Common myeloid progenitor, CD34-positive (primary cell): ENCODE data around the gene SKAP2.

Experiments used
- CTCF ChIA-PET: fragments of 350-600 bp; sonication (Branson Sonifier 250); formaldehyde crosslinking; loops from one replicate; lab custom pipeline; 2021; ENCODE audit warnings: antibody characterized with exemption; lab: Charles Lee
- POLR2A ChIA-PET: fragments of 350-600 bp; sonication (Branson Sonifier 250); formaldehyde crosslinking; loops from one replicate; lab custom pipeline; 2021; ENCODE audit warnings: antibody characterized with exemption; lab: Charles Lee
- DNase-seq, 3 donors: peaks; one replicate each; pipeline versions ENCODE4 v3.0.0 to v3.0.0-alpha.2; 2013
- H3K27ac ChIP-seq, 2 experiments: 1 replicate in 1 of 2; 2 replicates in 1 of 2; pipeline ENCODE4 v1.7.0; 2013; ENCODE audit warnings: inconsistent platforms in 2 of 2, low read length in 2 of 2, mild to moderate bottlenecking in 2 of 2, low read depth in 1 of 2, moderate library complexity in 1 of 2; ENCODE audit not compliant: severe bottlenecking in 2 of 2, insufficient read depth in 1 of 2, poor library complexity in 1 of 2
- H3K27me3 ChIP-seq, 5 experiments: replicated peaks in 2 of 5; 1 replicate in 3 of 5; 2 replicates in 2 of 5; pipeline versions ENCODE4 v1.6.1 to v1.7.0; 2013; ENCODE audit warnings: low read length in 4 of 5, mild to moderate bottlenecking in 2 of 5, moderate library complexity in 2 of 5, inconsistent platforms in 1 of 5; ENCODE audit not compliant: insufficient read depth in 5 of 5, control insufficient read depth in 4 of 5
- H3K36me3 ChIP-seq, 4 experiments: 1 replicate in 2 of 4; 2 replicates in 2 of 4; pipeline versions ENCODE4 v1.6.1 to v1.7.0; 2013; ENCODE audit warnings: low read length in 3 of 4, control low read depth in 1 of 4, mild to moderate bottlenecking in 1 of 4; ENCODE audit not compliant: control insufficient read depth in 4 of 4, insufficient read depth in 4 of 4
- H3K4me1 ChIP-seq, 4 experiments: 1 replicate in 3 of 4; 2 replicates in 1 of 4; pipeline versions ENCODE4 v1.6.1 to v1.7.1; 2013; ENCODE audit warnings: low read length in 3 of 4, mild to moderate bottlenecking in 3 of 4, control low read depth in 1 of 4, inconsistent platforms in 1 of 4, moderate library complexity in 1 of 4; ENCODE audit not compliant: control insufficient read depth in 4 of 4, insufficient read depth in 4 of 4; ENCODE audit errors: control extremely low read depth in 1 of 4
- H3K4me3 ChIP-seq, 7 experiments: 1 replicate in 4 of 7; 2 replicates in 3 of 7; pipeline versions ENCODE4 v1.5.1 to v1.7.0; 2013; ENCODE audit warnings: mild to moderate bottlenecking in 7 of 7, low read length in 6 of 7, moderate library complexity in 6 of 7, inconsistent platforms in 2 of 7, low read depth in 2 of 7, control low read depth in 1 of 7; ENCODE audit not compliant: insufficient read depth in 4 of 7, control insufficient read depth in 1 of 7; ENCODE audit errors: extremely low read depth in 1 of 7
- H3K9me3 ChIP-seq, 5 experiments: 1 replicate in 4 of 5; 2 replicates in 1 of 5; pipeline versions ENCODE4 v1.6.1 to v1.7.1; 2013; ENCODE audit warnings: low read length in 4 of 5, mild to moderate bottlenecking in 2 of 5, inconsistent platforms in 1 of 5, low read depth in 1 of 5, moderate library complexity in 1 of 5; ENCODE audit not compliant: control insufficient read depth in 4 of 5, insufficient read depth in 2 of 5; ENCODE audit errors: control extremely low read depth in 1 of 5
- WGBS: methylation state at CpG from one replicate; pipeline ENCODE4 v1.1.5; 2013; ENCODE audit not compliant: insufficient coverage; 5-methylcytosine and 5-hydroxymethylcytosine counted together

Gene SKAP2

GRCh38 chr7:26897928-26898327, 33.5 kb upstream of the SKAP2 start:
- H3K9me3 ChIP-seq: no peaks in the 10 kb centered on the region
- H3K36me3 ChIP-seq: no peaks in the 10 kb centered on the region
- no peak overlapping the region for H3K4me3 ChIP-seq
- no CpG with 5 or more reads among the region's 1 CpG for WGBS
- POLR2A ChIA-PET: no interaction called here
- DNase-seq: no peak
- H3K27ac ChIP-seq: no peak overlapping the region
- H3K27me3 ChIP-seq: no peaks in the 10 kb centered on the region
- CTCF ChIA-PET: no interaction called here
- H3K4me1 ChIP-seq: no peaks in the 10 kb centered on the region

- CTCF ChIA-PET: interaction anchor here (0.6 to 0.9 kb wide), 2 partner anchors 132 to 150 kb away, joined by 3 read pairs; no protein-coding TSS in a partner anchor
- Histone ChIP-seq H3K27ac (no peak overlapping the region), H3K4me1 (peaks cover 0 to 3% (median 0%) of the 10 kb centered on the region in 4 experiments), H3K27me3 (no peaks in the 10 kb centered on the region), H3K36me3 (no peaks in the 10 kb centered on the region), H3K9me3 (no peaks in the 10 kb centered on the region), H3K4me3 (no peak overlapping the region)
- WGBS: no CpG with 5 or more reads among the region's 3 CpGs
- POLR2A ChIA-PET: no interaction called here
- DNase-seq: no peak
Observed at GRCh38 chr7:26891400-26892350, 27.3 kb upstream of the SKAP2 start.

- ChIA-PET CTCF (no interaction called here), POLR2A (no interaction called here)
- peaks cover 1 to 6% (median 4%) of the 10 kb centered on the region in 5 experiments for H3K9me3 ChIP-seq
- H3K27ac ChIP-seq: no peak overlapping the region
- no peak for DNase-seq
- H3K4me3 ChIP-seq: no peak overlapping the region
- no peaks in the 10 kb centered on the region for H3K27me3 ChIP-seq
- H3K4me1 ChIP-seq: no peaks in the 10 kb centered on the region
- WGBS: no CpG with 5 or more reads among the region's 2 CpGs
- no peaks in the 10 kb centered on the region for H3K36me3 ChIP-seq
Observed at GRCh38 chr7:26880852-26881251, 16.5 kb upstream of the SKAP2 start.

DNA sequence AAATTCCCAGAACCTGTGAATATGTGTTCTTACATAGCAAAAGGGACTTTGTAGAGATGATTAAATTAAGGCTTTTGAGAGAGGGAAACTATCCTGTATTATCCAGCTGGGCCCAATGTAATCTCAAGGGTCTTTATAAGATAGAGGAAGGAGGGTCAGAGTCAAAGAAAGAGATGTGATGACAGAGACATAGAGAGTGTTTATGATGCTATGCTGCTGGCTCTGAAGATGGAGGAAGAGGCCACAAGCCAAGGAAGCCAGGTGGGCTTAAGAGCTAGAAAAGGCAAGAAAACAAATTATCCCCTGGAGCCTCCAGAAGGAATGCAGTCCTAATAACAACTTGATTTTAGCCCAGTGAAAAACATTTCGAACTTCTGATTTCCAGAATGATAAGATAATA, 15.3 kb upstream of the SKAP2 start:
- ChIA-PET CTCF (no interaction called here), POLR2A (no interaction called here)
- Histone ChIP-seq H3K4me3 (no peak overlapping the region), H3K27ac (no peak overlapping the region), H3K9me3 (peaks cover 0 to 6% (median 4%) of the 10 kb centered on the region in 5 experiments), H3K36me3 (no peaks in the 10 kb centered on the region), H3K4me1 (no peaks in the 10 kb centered on the region), H3K27me3 (no peaks in the 10 kb centered on the region)
- no peak for DNase-seq
- WGBS: no CpG with 5 or more reads among the region's 1 CpG

DNA sequence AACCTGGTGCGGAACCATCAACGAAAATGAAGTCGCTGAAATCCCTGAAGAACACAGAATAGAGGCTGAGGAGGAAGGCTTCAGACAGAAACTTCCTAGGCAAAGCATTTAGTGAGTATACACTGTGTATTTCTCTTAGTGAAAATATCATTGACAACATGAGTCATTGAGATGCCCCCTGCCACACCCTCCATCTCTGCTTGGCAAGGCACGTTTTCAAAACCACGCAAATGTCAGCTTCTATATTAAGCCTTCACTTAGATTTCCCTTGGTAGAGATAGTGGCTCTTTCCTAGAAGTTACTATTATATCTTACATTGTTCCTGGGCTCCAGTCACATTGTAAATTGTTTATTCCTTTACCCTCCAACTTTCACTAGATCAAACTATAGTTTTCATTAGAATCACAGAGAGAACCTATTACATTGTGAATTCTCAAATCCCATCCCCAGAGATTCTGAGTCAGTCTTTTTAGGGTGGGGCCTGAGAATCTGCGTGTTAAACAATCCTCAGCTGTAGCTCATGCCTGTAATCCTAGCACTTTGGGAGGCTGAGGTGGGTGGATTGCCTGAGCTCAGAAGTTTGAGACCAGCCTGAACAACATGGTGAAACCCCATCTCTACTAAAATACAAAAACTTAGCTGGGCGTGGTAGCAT, 4.6 kb upstream of the SKAP2 start:
- CTCF ChIA-PET: no interaction called here
- H3K4me1 ChIP-seq: peaks cover 0 to 4% (median 3%) of the 10 kb centered on the region in 4 experiments
- H3K36me3 ChIP-seq: no peaks in the 10 kb centered on the region
- POLR2A ChIA-PET: no interaction called here
- no peak overlapping the region for H3K27ac ChIP-seq
- WGBS: 97% methylated on average over 5 of the region's 7 CpGs
- H3K27me3 ChIP-seq: no peaks in the 10 kb centered on the region
- DNase-seq: peak in 2 of 3 donors; percentile 18 to 21
- H3K9me3 ChIP-seq: no peaks in the 10 kb centered on the region
- no peak overlapping the region for H3K4me3 ChIP-seq

DNA sequence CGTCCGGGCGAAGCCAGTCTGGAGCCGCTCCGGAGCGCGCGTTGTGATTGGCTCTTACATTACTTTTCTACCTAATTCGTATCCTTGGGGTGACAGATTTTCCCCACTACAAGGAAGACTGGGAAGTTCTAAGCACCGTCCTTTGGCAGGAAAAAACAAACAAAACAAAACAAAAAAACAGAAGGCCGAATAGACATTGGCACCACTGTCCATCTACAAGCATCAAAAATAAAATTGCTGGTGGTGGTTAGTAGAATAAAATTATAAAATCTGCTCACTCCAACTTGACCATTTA, 651 bp upstream of the SKAP2 start:
- 2% methylated on average over 9 of the region's 11 CpGs for WGBS
- Histone ChIP-seq H3K9me3 (no peaks in the 10 kb centered on the region), H3K27me3 (no peaks in the 10 kb centered on the region), H3K27ac (peak overlapping the region; percentile 72 to 91), H3K4me3 (peak overlapping the region in 6 of 7 experiments; percentile 81 to 98 (median 90)), H3K4me1 (peaks cover 3 to 30% (median 21%) of the 10 kb centered on the region in 4 experiments), H3K36me3 (no peaks in the 10 kb centered on the region)
- no peak for DNase-seq
- ChIA-PET POLR2A (interaction anchor here (0.6 kb wide), 1 partner anchor 253 kb away, joined by 3 read pairs; no protein-coding TSS in a partner anchor), CTCF (interaction anchor here (1.5 kb wide), 1 partner anchor 166 kb away, joined by 4 read pairs; no protein-coding TSS in a partner anchor)
